ENCODE measurements around the gene TOP2B. TPM values are rescaled to one million over a fixed set of nuclear protein-coding genes. Genes with fewer than 3 reads are reported as not detected.

TOP2B gene
- total and polyA plus RNA-seq, 4 donors = 13.5 to 52.9 (median 34.5) TPM

DNA sequence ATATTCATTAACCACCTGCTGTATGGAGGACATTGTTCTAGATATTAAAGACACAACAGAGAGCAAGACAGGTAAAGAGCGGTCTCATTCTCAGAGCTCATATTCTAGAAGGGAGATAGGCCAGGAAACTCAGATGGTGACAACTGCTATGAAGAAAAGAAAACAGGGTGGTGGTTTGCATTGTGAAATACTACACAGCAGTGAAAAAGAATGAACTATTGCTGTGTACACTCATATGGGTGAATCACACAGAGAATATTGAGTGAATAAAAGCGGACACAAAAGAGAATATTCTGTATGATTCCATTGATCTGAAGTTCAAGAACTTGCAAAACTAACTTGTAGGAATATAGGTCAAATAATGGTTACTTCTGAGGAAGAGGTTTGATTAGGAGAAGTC, 76.7 kb downstream of the TOP2B start:
- Histone ChIP-seq H3K4me1 (ENCODE audit: control insufficient read depth in 4 of 4, insufficient read depth in 4 of 4, low read length in 3 of 4) (peaks cover 0 to 6% (median 0%) of the 10 kb centered on the region in 4 donors), H3K9me3 (ENCODE audit: control insufficient read depth in 4 of 4, low read length in 3 of 4) (no peaks in the 10 kb centered on the region), H3K9ac (ENCODE audit: low read depth in 1 of 2, low read length in 2 of 2) (no peak overlapping the region), H3K27ac (ENCODE audit: low read depth in 1 of 2, low read length in 2 of 2) (no peak overlapping the region), H3K4me3 (ENCODE audit: low read depth in 1 of 3, low read length in 3 of 3) (no peak overlapping the region), H3K27me3 (ENCODE audit: control insufficient read depth in 4 of 4, insufficient read depth in 4 of 4, low read length in 3 of 4) (no peaks in the 10 kb centered on the region), H3K36me3 (ENCODE audit: control insufficient read depth in 4 of 4, insufficient read depth in 3 of 4, low read depth in 1 of 4, low read length in 3 of 4) (no peaks in the 10 kb centered on the region)
- no peak for TF ChIP-seq FOXA1 (IDR thresholded peaks at IDR 0.05)
- no peak for TF ChIP-seq HNF4G (IDR thresholded peaks at IDR 0.05)
- TF ChIP-seq, protein P1, sequence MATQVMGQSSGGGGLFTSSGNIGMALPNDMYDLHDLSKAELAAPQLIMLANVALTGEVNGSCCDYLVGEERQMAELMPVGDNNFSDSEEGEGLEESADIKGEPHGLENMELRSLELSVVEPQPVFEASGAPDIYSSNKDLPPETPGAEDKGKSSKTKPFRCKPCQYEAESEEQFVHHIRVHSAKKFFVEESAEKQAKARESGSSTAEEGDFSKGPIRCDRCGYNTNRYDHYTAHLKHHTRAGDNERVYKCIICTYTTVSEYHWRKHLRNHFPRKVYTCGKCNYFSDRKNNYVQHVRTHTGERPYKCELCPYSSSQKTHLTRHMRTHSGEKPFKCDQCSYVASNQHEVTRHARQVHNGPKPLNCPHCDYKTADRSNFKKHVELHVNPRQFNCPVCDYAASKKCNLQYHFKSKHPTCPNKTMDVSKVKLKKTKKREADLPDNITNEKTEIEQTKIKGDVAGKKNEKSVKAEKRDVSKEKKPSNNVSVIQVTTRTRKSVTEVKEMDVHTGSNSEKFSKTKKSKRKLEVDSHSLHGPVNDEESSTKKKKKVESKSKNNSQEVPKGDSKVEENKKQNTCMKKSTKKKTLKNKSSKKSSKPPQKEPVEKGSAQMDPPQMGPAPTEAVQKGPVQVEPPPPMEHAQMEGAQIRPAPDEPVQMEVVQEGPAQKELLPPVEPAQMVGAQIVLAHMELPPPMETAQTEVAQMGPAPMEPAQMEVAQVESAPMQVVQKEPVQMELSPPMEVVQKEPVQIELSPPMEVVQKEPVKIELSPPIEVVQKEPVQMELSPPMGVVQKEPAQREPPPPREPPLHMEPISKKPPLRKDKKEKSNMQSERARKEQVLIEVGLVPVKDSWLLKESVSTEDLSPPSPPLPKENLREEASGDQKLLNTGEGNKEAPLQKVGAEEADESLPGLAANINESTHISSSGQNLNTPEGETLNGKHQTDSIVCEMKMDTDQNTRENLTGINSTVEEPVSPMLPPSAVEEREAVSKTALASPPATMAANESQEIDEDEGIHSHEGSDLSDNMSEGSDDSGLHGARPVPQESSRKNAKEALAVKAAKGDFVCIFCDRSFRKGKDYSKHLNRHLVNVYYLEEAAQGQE (IDR thresholded peaks at IDR 0.05) = no peak
- TF ChIP-seq SP1 (IDR thresholded peaks at IDR 0.05) = no peak
- TF ChIP-seq, protein P2, sequence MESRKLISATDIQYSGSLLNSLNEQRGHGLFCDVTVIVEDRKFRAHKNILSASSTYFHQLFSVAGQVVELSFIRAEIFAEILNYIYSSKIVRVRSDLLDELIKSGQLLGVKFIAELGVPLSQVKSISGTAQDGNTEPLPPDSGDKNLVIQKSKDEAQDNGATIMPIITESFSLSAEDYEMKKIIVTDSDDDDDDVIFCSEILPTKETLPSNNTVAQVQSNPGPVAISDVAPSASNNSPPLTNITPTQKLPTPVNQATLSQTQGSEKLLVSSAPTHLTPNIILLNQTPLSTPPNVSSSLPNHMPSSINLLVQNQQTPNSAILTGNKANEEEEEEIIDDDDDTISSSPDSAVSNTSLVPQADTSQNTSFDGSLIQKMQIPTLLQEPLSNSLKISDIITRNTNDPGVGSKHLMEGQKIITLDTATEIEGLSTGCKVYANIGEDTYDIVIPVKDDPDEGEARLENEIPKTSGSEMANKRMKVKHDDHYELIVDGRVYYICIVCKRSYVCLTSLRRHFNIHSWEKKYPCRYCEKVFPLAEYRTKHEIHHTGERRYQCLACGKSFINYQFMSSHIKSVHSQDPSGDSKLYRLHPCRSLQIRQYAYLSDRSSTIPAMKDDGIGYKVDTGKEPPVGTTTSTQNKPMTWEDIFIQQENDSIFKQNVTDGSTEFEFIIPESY (IDR thresholded peaks at IDR 0.05) = no peak
- TF ChIP-seq MAX (IDR thresholded peaks at IDR 0.05) = no peak
- no peak for TF ChIP-seq FOXA2 (IDR thresholded peaks at IDR 0.05)
- no peak for TF ChIP-seq GABPA (IDR thresholded peaks at IDR 0.05 in 1 of 2, conservative IDR thresholded peaks at IDR 0.05 in 1 of 2)
- TF ChIP-seq, protein P3, sequence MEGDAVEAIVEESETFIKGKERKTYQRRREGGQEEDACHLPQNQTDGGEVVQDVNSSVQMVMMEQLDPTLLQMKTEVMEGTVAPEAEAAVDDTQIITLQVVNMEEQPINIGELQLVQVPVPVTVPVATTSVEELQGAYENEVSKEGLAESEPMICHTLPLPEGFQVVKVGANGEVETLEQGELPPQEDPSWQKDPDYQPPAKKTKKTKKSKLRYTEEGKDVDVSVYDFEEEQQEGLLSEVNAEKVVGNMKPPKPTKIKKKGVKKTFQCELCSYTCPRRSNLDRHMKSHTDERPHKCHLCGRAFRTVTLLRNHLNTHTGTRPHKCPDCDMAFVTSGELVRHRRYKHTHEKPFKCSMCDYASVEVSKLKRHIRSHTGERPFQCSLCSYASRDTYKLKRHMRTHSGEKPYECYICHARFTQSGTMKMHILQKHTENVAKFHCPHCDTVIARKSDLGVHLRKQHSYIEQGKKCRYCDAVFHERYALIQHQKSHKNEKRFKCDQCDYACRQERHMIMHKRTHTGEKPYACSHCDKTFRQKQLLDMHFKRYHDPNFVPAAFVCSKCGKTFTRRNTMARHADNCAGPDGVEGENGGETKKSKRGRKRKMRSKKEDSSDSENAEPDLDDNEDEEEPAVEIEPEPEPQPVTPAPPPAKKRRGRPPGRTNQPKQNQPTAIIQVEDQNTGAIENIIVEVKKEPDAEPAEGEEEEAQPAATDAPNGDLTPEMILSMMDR (IDR thresholded peaks at IDR 0.05; ENCODE audit: low read depth, low read length, missing input control) = no peak
- no peak for TF ChIP-seq TAF1 (conservative IDR thresholded peaks at IDR 0.05)
- no peak for TF ChIP-seq NR2F2 (IDR thresholded peaks at IDR 0.05)
- TF ChIP-seq HNF4A (conservative IDR thresholded peaks at IDR 0.05) = no peak
- no peak for TF ChIP-seq YY1 (IDR thresholded peaks at IDR 0.05)
- TF ChIP-seq, protein P4, sequence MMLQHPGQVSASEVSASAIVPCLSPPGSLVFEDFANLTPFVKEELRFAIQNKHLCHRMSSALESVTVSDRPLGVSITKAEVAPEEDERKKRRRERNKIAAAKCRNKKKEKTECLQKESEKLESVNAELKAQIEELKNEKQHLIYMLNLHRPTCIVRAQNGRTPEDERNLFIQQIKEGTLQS (IDR thresholded peaks at IDR 0.05) = no peak
- no peak for TF ChIP-seq RXRA (IDR thresholded peaks at IDR 0.05)
- no peak for TF ChIP-seq JUND (IDR thresholded peaks at IDR 0.05)
- no peak for TF ChIP-seq EGR1 (IDR thresholded peaks at IDR 0.05; ENCODE audit: low read depth in 2 of 2)
- no peak for TF ChIP-seq RAD21 (IDR thresholded peaks at IDR 0.05)
- DNase-seq (ENCODE audit: low spot score) = no peak
- over 99% methylated on average over 2 of the region's 2 CpGs for WGBS
